Glutamatergic neuron (in vitro differentiated cells): ENCODE results near the gene MAP3K20. TPM values are rescaled to one million over a fixed set of nuclear protein-coding genes. Genes with fewer than 3 reads are reported as not detected.

Experiments
- DNase-seq: peaks from one replicate; pipeline ENCODE4 v3.0.0; 2022
- H3K27ac Mint-ChIP-seq: one replicate; pipeline ENCODE4 v1.8.0; 2020; ENCODE audit warnings: mild to moderate bottlenecking, mixed read lengths, inconsistent platforms; ENCODE audit not compliant: unreplicated experiment
- H3K27me3 Mint-ChIP-seq: one replicate; pipeline ENCODE4 v1.8.0; 2020; ENCODE audit warnings: mild to moderate bottlenecking, moderate library complexity, mixed read lengths, inconsistent platforms; ENCODE audit not compliant: unreplicated experiment
- H3K36me3 Mint-ChIP-seq: one replicate; pipeline ENCODE4 v1.8.0; 2020; ENCODE audit warnings: mild to moderate bottlenecking, mixed read lengths, inconsistent platforms; ENCODE audit not compliant: unreplicated experiment
- H3K4me1 Mint-ChIP-seq: one replicate; pipeline ENCODE4 v1.8.0; 2020; ENCODE audit warnings: mild to moderate bottlenecking, low read depth, mixed read lengths, inconsistent platforms; ENCODE audit not compliant: unreplicated experiment
- H3K4me3 Mint-ChIP-seq: one replicate; pipeline ENCODE4 v1.8.0; 2020; ENCODE audit warnings: mild to moderate bottlenecking, mixed read lengths, inconsistent platforms; ENCODE audit not compliant: unreplicated experiment
- H3K9me3 Mint-ChIP-seq: one replicate; pipeline ENCODE4 v1.8.0; 2020; ENCODE audit warnings: mild to moderate bottlenecking, moderate library complexity, mixed read lengths, inconsistent platforms; ENCODE audit not compliant: unreplicated experiment
- CTCF ChIP-seq: fragments of 200-600 bp; sonication (generic); IDR thresholded peaks from one replicate; pipeline ENCODE4 v1.5.0; 2021; ENCODE audit not compliant: partially characterized antibody, unreplicated experiment
- total RNA-seq: library from RNA; stranded (reverse); fragmentation: NEBNext Ultra II Directional; extraction: Animal tissue kit (Norgen Biotek cat#: 25700); gene quantifications from one replicate; pipeline ENCODE4 v1.2.1, GENCODE V29; 2021; ENCODE audit not compliant: unreplicated experiment

Gene MAP3K20
- total RNA-seq, 1 donor from 2014 or later = 0.76 TPM

DNA sequence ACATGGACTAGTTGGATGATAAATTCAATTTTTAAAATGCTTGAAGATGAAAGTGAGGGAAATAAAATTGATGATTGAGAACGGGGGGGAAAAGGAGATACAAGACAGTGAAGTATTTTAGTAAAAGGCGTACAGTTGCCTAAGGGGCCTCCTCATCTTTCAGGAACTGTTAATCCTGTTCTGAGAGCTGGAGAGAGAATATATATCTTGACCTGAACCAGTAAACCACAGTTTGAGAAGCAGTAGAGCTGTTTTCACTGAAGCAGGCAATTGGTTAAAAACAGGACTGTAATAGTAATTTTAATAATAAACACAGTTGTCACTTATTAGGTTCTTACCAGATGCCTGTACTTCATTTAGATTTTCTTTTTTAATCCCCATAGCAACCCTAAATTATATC lies 137.5 kb downstream of the MAP3K20 start:
- peaks cover 11% of the 10 kb centered on the region for H3K4me1 Mint-ChIP-seq
- DNase-seq = no peak
- H3K9me3 Mint-ChIP-seq = no peaks in the 10 kb centered on the region
- H3K27me3 Mint-ChIP-seq = no peaks in the 10 kb centered on the region
- no peak for TF ChIP-seq CTCF
- no peaks in the 10 kb centered on the region for H3K36me3 Mint-ChIP-seq
- H3K4me3 Mint-ChIP-seq = no peak overlapping the region
- H3K27ac Mint-ChIP-seq = no peak overlapping the region

- no peak for DNase-seq
- no peaks in the 10 kb centered on the region for H3K36me3 Mint-ChIP-seq
- no peak for TF ChIP-seq CTCF
- no peak overlapping the region for H3K4me3 Mint-ChIP-seq
- H3K27ac Mint-ChIP-seq = no peak overlapping the region
- no peaks in the 10 kb centered on the region for H3K9me3 Mint-ChIP-seq
- no peaks in the 10 kb centered on the region for H3K27me3 Mint-ChIP-seq
- H3K4me1 Mint-ChIP-seq = peaks cover 18% of the 10 kb centered on the region
These were observed 138.6 kb downstream of the MAP3K20 start for GRCh38 chr2:173214213-173214612.

- TF ChIP-seq CTCF = no peak
- Mint-ChIP-seq H3K36me3 (no peaks in the 10 kb centered on the region), H3K9me3 (no peaks in the 10 kb centered on the region), H3K27ac (no peak overlapping the region), H3K27me3 (no peaks in the 10 kb centered on the region), H3K4me1 (peaks cover 16% of the 10 kb centered on the region), H3K4me3 (no peak overlapping the region)
- DNase-seq = no peak
These were observed 139.7 kb downstream of the MAP3K20 start for GRCh38 chr2:173215316-173215715.

- Mint-ChIP-seq H3K27ac (no peak overlapping the region), H3K9me3 (no peaks in the 10 kb centered on the region), H3K36me3 (no peaks in the 10 kb centered on the region), H3K4me3 (no peak overlapping the region), H3K27me3 (no peaks in the 10 kb centered on the region), H3K4me1 (peaks cover 15% of the 10 kb centered on the region)
- no peak for TF ChIP-seq CTCF
- no peak for DNase-seq
These were observed 140.4 kb downstream of the MAP3K20 start for GRCh38 chr2:173216051-173216450.

DNA sequence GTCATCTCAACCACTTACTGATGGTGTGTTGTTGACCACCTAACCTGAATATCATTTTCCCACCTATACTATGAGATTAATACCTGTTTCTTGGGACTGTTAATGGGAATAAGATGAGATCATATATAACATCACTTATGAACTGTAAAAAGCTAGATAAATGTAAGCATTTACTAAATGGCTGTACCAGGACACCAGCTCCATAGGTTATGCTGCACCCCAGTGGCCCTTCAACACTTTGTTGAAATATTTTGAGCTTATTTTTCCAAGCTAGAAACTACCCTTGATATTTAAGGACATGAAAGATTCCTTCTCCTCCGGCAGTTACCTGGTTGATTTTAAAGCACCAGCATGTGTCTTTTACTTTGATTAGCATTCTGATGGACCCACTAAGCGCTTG lies 141.0 kb downstream of the MAP3K20 start:
- Mint-ChIP-seq H3K9me3 (no peaks in the 10 kb centered on the region), H3K27me3 (no peaks in the 10 kb centered on the region), H3K4me1 (peaks cover 13% of the 10 kb centered on the region), H3K36me3 (no peaks in the 10 kb centered on the region), H3K4me3 (no peak overlapping the region), H3K27ac (no peak overlapping the region)
- TF ChIP-seq CTCF = no peak
- no peak for DNase-seq
